Endodermal cell (in vitro differentiated cells): ENCODE results near the gene GDPD2. TPM values are rescaled to one million over a fixed set of nuclear protein-coding genes. Genes with fewer than 3 reads are reported as not detected.

ENCODE experiments used
- DNase-seq: peaks from one replicate; pipeline ENCODE4 v3.0.0-alpha.2; 2017
- H3K27ac ChIP-seq: 2 replicates; pipeline ENCODE4 v1.5.1; 2013; ENCODE audit warnings: mild to moderate bottlenecking, low read depth, low read length, moderate library complexity
- H3K27me3 ChIP-seq: 2 replicates; pipeline ENCODE4 v1.6.1; 2013; ENCODE audit warnings: mild to moderate bottlenecking, low read length, moderate library complexity; ENCODE audit not compliant: insufficient read depth, control insufficient read depth, poor library complexity, severe bottlenecking
- H3K36me3 ChIP-seq: 2 replicates; pipeline ENCODE4 v1.7.0; 2013; ENCODE audit warnings: mild to moderate bottlenecking, low read length, moderate library complexity; ENCODE audit not compliant: control insufficient read depth, insufficient read depth
- H3K4me1 ChIP-seq: one replicate; pipeline ENCODE4 v1.7.0; 2013; ENCODE audit warnings: low read length; ENCODE audit not compliant: control insufficient read depth, insufficient read depth
- H3K4me3 ChIP-seq: 2 replicates; pipeline ENCODE4 v1.5.1; 2013; ENCODE audit warnings: mild to moderate bottlenecking, low read length, moderate library complexity
- H3K9ac ChIP-seq: 2 replicates; pipeline ENCODE4 v1.6.1; 2013; ENCODE audit warnings: mild to moderate bottlenecking, low read length, moderate library complexity; ENCODE audit not compliant: poor library complexity, severe bottlenecking; ENCODE audit errors: extremely low read depth
- H3K9me3 ChIP-seq: 2 replicates; pipeline ENCODE4 v1.6.1; 2013; ENCODE audit warnings: mild to moderate bottlenecking, low read length, moderate library complexity; ENCODE audit not compliant: control insufficient read depth
- H3K27ac Mint-ChIP-seq: 2 replicates; pipeline ENCODE4 v1.8.0; 2020; ENCODE audit warnings: mixed read lengths
- H3K27me3 Mint-ChIP-seq: 2 replicates; pipeline ENCODE4 v1.8.0; 2021; ENCODE audit warnings: mild to moderate bottlenecking, mixed read lengths; ENCODE audit not compliant: insufficient read depth
- H3K36me3 Mint-ChIP-seq: 2 replicates; pipeline ENCODE4 v1.8.0; 2020; ENCODE audit warnings: low read depth, mixed read lengths
- H3K4me1 Mint-ChIP-seq: 2 replicates; pipeline ENCODE4 v1.8.0; 2020; ENCODE audit warnings: mixed read lengths
- H3K4me3 Mint-ChIP-seq: 2 replicates; pipeline ENCODE4 v1.8.0; 2020; ENCODE audit warnings: mild to moderate bottlenecking, moderate library complexity, mixed read lengths
- H3K9me3 Mint-ChIP-seq: 2 replicates; pipeline ENCODE4 v1.8.0; 2020; ENCODE audit warnings: mild to moderate bottlenecking, mixed read lengths
- CTCF ChIP-seq: fragments of 200-600 bp; sonication (generic); conservative IDR thresholded peaks from 2 replicates; pipeline ENCODE4 v1.5.0; 2021; ENCODE audit warnings: antibody characterized with exemption, mild to moderate bottlenecking
- WGBS, 2 experiments: methylation state at CpG; one replicate each; pipeline versions ENCODE4 v1.1.5 to v1.1.7; 2013; ENCODE audit warnings: missing lambda C conversion rate in 2 of 2, mixed read lengths in 1 of 2; ENCODE audit not compliant: insufficient coverage in 1 of 2, insufficient read length in 1 of 2; 5-methylcytosine and 5-hydroxymethylcytosine counted together
- total RNA-seq, 2 donors: library from RNA; stranded (reverse); fragmentation: NEBNext Ultra II Directional in 1 of 2; extraction: Animal tissue kit (Norgen Biotek cat#: 25700) in 1 of 2; gene quantifications; 2 replicates in 1 of 2; 3 replicates in 1 of 2; pipeline ENCODE4 v1.2.1, GENCODE V29; 2021

The GDPD2 gene
- total RNA-seq, 2 donors from 2014 or later = 0.55 to 1.5 TPM

- Mint-ChIP-seq H3K27me3 (no peaks in the 10 kb centered on the region), H3K36me3 (peaks cover 30% of the 10 kb centered on the region), H3K4me3 (no peak overlapping the region), H3K9me3 (peaks cover 62% of the 10 kb centered on the region), H3K27ac (no peak overlapping the region), H3K4me1 (peaks cover 2% of the 10 kb centered on the region)
- TF ChIP-seq CTCF = no peak
- H3K9ac ChIP-seq = no peak overlapping the region
- DNase-seq = no peak
- WGBS, 2 experiments = 90% methylated on average over 2 of the region's 3 CpGs; no CpG with 5 or more reads in 1 of the 2 experiments
- H3K4me1 ChIP-seq = no peaks in the 10 kb centered on the region
- no peaks in the 10 kb centered on the region for H3K9me3 ChIP-seq
- H3K27me3 ChIP-seq = no peaks in the 10 kb centered on the region
- no peak overlapping the region for H3K4me3 ChIP-seq
- peaks cover 14% of the 10 kb centered on the region for H3K36me3 ChIP-seq
- H3K27ac ChIP-seq = no peak overlapping the region
These were observed 47.8 kb downstream of the GDPD2 start for GRCh38 chrX:70470850-70471289.

- peaks cover 51% of the 10 kb centered on the region for H3K4me1 Mint-ChIP-seq
- 44% methylated on average over 4 of the region's 5 CpGs; no CpG with 5 or more reads in 1 of the 2 experiments for WGBS, 2 experiments
- H3K9me3 Mint-ChIP-seq = peaks cover 56% of the 10 kb centered on the region
- H3K27ac ChIP-seq = no peak overlapping the region
- H3K27me3 Mint-ChIP-seq = no peaks in the 10 kb centered on the region
- peaks cover 6% of the 10 kb centered on the region for H3K36me3 ChIP-seq
- H3K9me3 ChIP-seq = no peaks in the 10 kb centered on the region
- H3K9ac ChIP-seq = no peak overlapping the region
- no peak overlapping the region for H3K27ac Mint-ChIP-seq
- no peaks in the 10 kb centered on the region for H3K27me3 ChIP-seq
- peaks cover 16% of the 10 kb centered on the region for H3K36me3 Mint-ChIP-seq
- H3K4me1 ChIP-seq = peaks cover 14% of the 10 kb centered on the region
- no peak overlapping the region for H3K4me3 Mint-ChIP-seq
- peak; percentile 66 for DNase-seq
- no peak for TF ChIP-seq CTCF
- no peak overlapping the region for H3K4me3 ChIP-seq
These were observed 53.2 kb downstream of the GDPD2 start for GRCh38 chrX:70476166-70476933.

GRCh38 chrX:70476934-70477733 lies 54.0 kb downstream of the GDPD2 start:
- H3K4me3 ChIP-seq = no peak overlapping the region
- no peaks in the 10 kb centered on the region for H3K27me3 ChIP-seq
- H3K27me3 Mint-ChIP-seq = no peaks in the 10 kb centered on the region
- peaks cover 59% of the 10 kb centered on the region for H3K4me1 Mint-ChIP-seq
- H3K9ac ChIP-seq = no peak overlapping the region
- H3K4me3 Mint-ChIP-seq = no peak overlapping the region
- 33 to 80% methylated on average over 1 to 12 of the region's 13 CpGs for WGBS, 2 experiments
- TF ChIP-seq CTCF = no peak
- no peaks in the 10 kb centered on the region for H3K9me3 ChIP-seq
- peaks cover 14% of the 10 kb centered on the region for H3K4me1 ChIP-seq
- DNase-seq = peak; percentile 82
- H3K36me3 ChIP-seq = peaks cover 7% of the 10 kb centered on the region
- peaks cover 54% of the 10 kb centered on the region for H3K9me3 Mint-ChIP-seq
- H3K36me3 Mint-ChIP-seq = peaks cover 19% of the 10 kb centered on the region
- no peak overlapping the region for H3K27ac ChIP-seq
- peak overlapping the region; percentile 79 for H3K27ac Mint-ChIP-seq
